HG03460 (cell line): Measurements from ENCODE around the gene VPS37C.
"Not testable (repeated sequence)": the region's sequence is repeated elsewhere in the genome, so short reads cannot be mapped to it uniquely, and the experiment has no call there.

Experiments used
- ATAC-seq: cut with Tn5 transposase; IDR thresholded peaks from one replicate; pipeline ENCODE4 v1.9.1; 2021; ENCODE audit not compliant: unreplicated experiment

The VPS37C gene

GRCh38 chr11:61161190-61162091 lies at the start of gene VPS37C:
VPS37C (minus strand) TSS chr11:61161426; CDS start chr11:61138829, 22,597 bp downstream.
- peak; percentile 67 for ATAC-seq

GRCh38 chr11:61210629-61211028 lies 49.4 kb upstream of the VPS37C start:
- ATAC-seq = not testable (repeated sequence)

- ATAC-seq = not testable (repeated sequence)
Observed at GRCh38 chr11:61207636-61208310, 46.5 kb upstream of the VPS37C start.

GRCh38 chr11:61204502-61205059 lies 43.4 kb upstream of the VPS37C start:
- not testable (repeated sequence) for ATAC-seq

- not testable (repeated sequence) for ATAC-seq
Observed at GRCh38 chr11:61203873-61204272, 42.6 kb upstream of the VPS37C start.

GRCh38 chr11:61202950-61203746 lies 41.9 kb upstream of the VPS37C start, which contains the start of gene PGA3:
PGA3 (plus strand) TSS chr11:61203515; CDS start chr11:61203565, 50 bp downstream.
- ATAC-seq = not testable (repeated sequence)

- no peak for ATAC-seq
Observed at GRCh38 chr11:61201476-61201875, 40.2 kb upstream of the VPS37C start.

GRCh38 chr11:61198948-61199523 lies 37.8 kb upstream of the VPS37C start:
- ATAC-seq = no peak

- no peak for ATAC-seq
Observed at GRCh38 chr11:61198361-61198760, 37.1 kb upstream of the VPS37C start.

GRCh38 chr11:61195719-61196118 lies 34.5 kb upstream of the VPS37C start:
- no peak for ATAC-seq

GRCh38 chr11:61194981-61195695 lies 33.9 kb upstream of the VPS37C start:
- ATAC-seq = no peak

- no peak for ATAC-seq
Observed at GRCh38 chr11:61194169-61194671, 33.0 kb upstream of the VPS37C start.

- ATAC-seq = no peak
Observed at GRCh38 chr11:61193596-61193995, 32.4 kb upstream of the VPS37C start.

- ATAC-seq = no peak
Observed at GRCh38 chr11:61189933-61190332, 28.7 kb upstream of the VPS37C start.

GRCh38 chr11:61187505-61188130 lies 26.4 kb upstream of the VPS37C start:
- ATAC-seq = no peak

GRCh38 chr11:61186504-61186903 lies 25.3 kb upstream of the VPS37C start:
- ATAC-seq = no peak

- no peak for ATAC-seq
Observed at GRCh38 chr11:61183645-61184044, 22.4 kb upstream of the VPS37C start.

GRCh38 chr11:61181489-61181888 lies 20.3 kb upstream of the VPS37C start:
- no peak for ATAC-seq

GRCh38 chr11:61180205-61180604 lies 19.0 kb upstream of the VPS37C start:
- ATAC-seq = not testable (repeated sequence)
